ENCODE results near the gene APOA5. TPM values are rescaled to one million over a fixed set of nuclear protein-coding genes. Genes with fewer than 3 reads are reported as not detected.

Gene APOA5
- total and polyA plus RNA-seq, 2 donors (not counting 3 experiments of a cell fraction or from before 2014, with no cell fraction given): not detected

- no peak overlapping the region for H3K4me3 ChIP-seq (replicated peaks in 1 of 3; ENCODE audit: insufficient read depth in 1 of 3, low read depth in 1 of 3, low read length in 3 of 3)
- no peaks in the 10 kb centered on the region for H3K79me2 ChIP-seq (ENCODE audit: control insufficient read depth, insufficient read depth, low read length)
- H4K20me1 ChIP-seq (replicated peaks; ENCODE audit: control insufficient read depth, extremely low read depth, insufficient read depth, low read length): no peaks in the 10 kb centered on the region
- ChIA-PET CTCF (interaction anchor here (0.5 to 5.0 kb wide), 26 partner anchors 11 to 390 kb away, joined by 3 to 272 read pairs (median 7); partner anchors contain the start of genes APOA4, APOA5, BUD13 and PAFAH1B2), POLR2A (no interaction called here)
- BruUV-seq (replicated peaks): no TSS peak
- FAIRE-seq: no peak
- no peak overlapping the region for H3K9ac ChIP-seq (replicated peaks; ENCODE audit: extremely low read depth, insufficient read depth, low read length)
- dilution Hi-C loops (cut with MboI; ENCODE audit: extremely low pct_ligation_motif_present, low sequenced_read_pairs): no loop called here
- no peaks in the 10 kb centered on the region for H3K9me3 ChIP-seq (replicated peaks; ENCODE audit: control insufficient read depth, insufficient read depth, low read length)
- H3K4me2 ChIP-seq (ENCODE audit: insufficient read depth, low read length): no peak overlapping the region
- no peaks in the 10 kb centered on the region for H3K36me3 ChIP-seq (ENCODE audit: control insufficient read depth in 2 of 2, extremely low read depth in 1 of 2, insufficient read depth in 2 of 2, low read length in 2 of 2)
- H3K9me1 ChIP-seq (replicated peaks; ENCODE audit: control insufficient read depth, extremely low read depth, insufficient read depth, low read length): no peaks in the 10 kb centered on the region
- H3K27ac ChIP-seq (ENCODE audit: insufficient read depth, low read depth, low read length): no peak overlapping the region
- peaks cover 6% of the 10 kb centered on the region for H3K4me1 ChIP-seq (ENCODE audit: control insufficient read depth, extremely low read depth, insufficient read depth, low read length)
- intact Hi-C loops (cut with micrococcal nuclease): loop anchor here (1.0 to 5.0 kb wide), 3 partner anchors 45 to 270 kb away; partner anchors contain the start of gene APOA5
- H3K27me3 ChIP-seq (ENCODE audit: control insufficient read depth in 2 of 2, insufficient read depth in 2 of 2, low read length in 2 of 2): no peaks in the 10 kb centered on the region
- no peak for DNase-seq (ENCODE audit: low read depth, low spot score)
- TF ChIP-seq FOS (IDR thresholded peaks at IDR 0.05; ENCODE audit: borderline replicate concordance, insufficient read depth, low read length): no peak
- TF ChIP-seq POLR2AphosphoS5 (IDR thresholded peaks at IDR 0.05; ENCODE audit: insufficient read depth, low read depth, low read length): no peak
- TF ChIP-seq MYC (IDR thresholded peaks at IDR 0.05; ENCODE audit: low read depth, low read length): no peak
- no peak for TF ChIP-seq GATA2 (IDR thresholded peaks at IDR 0.05; ENCODE audit: insufficient read depth, insufficient read length, low read depth, low read length)
- TF ChIP-seq EZH2 (IDR thresholded peaks at IDR 0.05; ENCODE audit: borderline replicate concordance, low read depth, low read length, severe bottlenecking): no peak
- TF ChIP-seq MAX (IDR thresholded peaks at IDR 0.05; ENCODE audit: insufficient read depth, insufficient read length): no peak
- TF ChIP-seq JUN (IDR thresholded peaks at IDR 0.05; ENCODE audit: borderline replicate concordance, insufficient read depth, insufficient read length, low read depth): no peak
- no peak for TF ChIP-seq CTCF (IDR thresholded peaks at IDR 0.05; ENCODE audit: extremely low read depth in 1 of 2, insufficient read depth in 1 of 2, low read depth in 1 of 2, low read length in 2 of 2)
- no peak for TF ChIP-seq POLR2A (IDR thresholded peaks at IDR 0.05; ENCODE audit: low read depth, low read length)
- no peak overlapping the region for H2AFZ ChIP-seq (ENCODE audit: low read depth, low read length)
Observed at GRCh38 chr11:116836632-116836991, 44.9 kb upstream of the APOA5 start.
